ENCODE results near the gene SLC13A3.

The SLC13A3 gene

GRCh38 chr20:46601603-46602122 is 49.6 kb downstream of the SLC13A3 start:
- FAIRE-seq: no peak

- FAIRE-seq: no peak
These were observed 50.9 kb downstream of the SLC13A3 start for GRCh38 chr20:46600286-46600752.

GRCh38 chr20:46599227-46599987 is 51.9 kb downstream of the SLC13A3 start:
- no peak for FAIRE-seq

GRCh38 chr20:46595933-46596332 is 55.3 kb downstream of the SLC13A3 start:
- no peak for FAIRE-seq

- FAIRE-seq: no peak
These were observed 56.5 kb downstream of the SLC13A3 start for GRCh38 chr20:46594725-46595124.

GRCh38 chr20:46592580-46593362 is 58.5 kb downstream of the SLC13A3 start:
- no peak for FAIRE-seq

GRCh38 chr20:46590443-46590842 is 60.8 kb downstream of the SLC13A3 start:
- no peak for FAIRE-seq

- no peak for FAIRE-seq
These were observed 62.4 kb downstream of the SLC13A3 start for GRCh38 chr20:46588532-46589511.

GRCh38 chr20:46587986-46588385 is 63.3 kb downstream of the SLC13A3 start:
- FAIRE-seq: no peak

GRCh38 chr20:46586724-46587123 is 64.5 kb downstream of the SLC13A3 start:
- FAIRE-seq: no peak

GRCh38 chr20:46584508-46584907 is 66.8 kb downstream of the SLC13A3 start:
- no peak for FAIRE-seq

GRCh38 chr20:46583411-46584214 is 67.6 kb downstream of the SLC13A3 start:
- no peak for FAIRE-seq

- no peak for FAIRE-seq
These were observed 68.6 kb downstream of the SLC13A3 start for GRCh38 chr20:46582648-46583047.

- no peak for FAIRE-seq
These were observed 69.9 kb downstream of the SLC13A3 start for GRCh38 chr20:46581391-46581790.

- FAIRE-seq: no peak
These were observed 70.5 kb downstream of the SLC13A3 start for GRCh38 chr20:46580613-46581205.

GRCh38 chr20:46578745-46579144 is 72.5 kb downstream of the SLC13A3 start:
- FAIRE-seq: no peak

GRCh38 chr20:46576774-46577395 is 74.4 kb downstream of the SLC13A3 start:
- FAIRE-seq: no peak

- FAIRE-seq: no peak
These were observed 75.3 kb downstream of the SLC13A3 start for GRCh38 chr20:46575937-46576461.

- FAIRE-seq: no peak
These were observed 75.9 kb downstream of the SLC13A3 start for GRCh38 chr20:46575394-46575793.

GRCh38 chr20:46573788-46574584 is 77.3 kb downstream of the SLC13A3 start:
- no peak for FAIRE-seq
